ENCODE measurements around the gene NDST4.
"Not testable (repeated sequence)": the region's sequence is repeated elsewhere in the genome, so short reads cannot be mapped to it uniquely, and the experiment has no call there.

The NDST4 gene

GRCh38 chr4:115053313-115053712 is 60.1 kb downstream of the NDST4 start:
- no peak for DNase-seq

DNA sequence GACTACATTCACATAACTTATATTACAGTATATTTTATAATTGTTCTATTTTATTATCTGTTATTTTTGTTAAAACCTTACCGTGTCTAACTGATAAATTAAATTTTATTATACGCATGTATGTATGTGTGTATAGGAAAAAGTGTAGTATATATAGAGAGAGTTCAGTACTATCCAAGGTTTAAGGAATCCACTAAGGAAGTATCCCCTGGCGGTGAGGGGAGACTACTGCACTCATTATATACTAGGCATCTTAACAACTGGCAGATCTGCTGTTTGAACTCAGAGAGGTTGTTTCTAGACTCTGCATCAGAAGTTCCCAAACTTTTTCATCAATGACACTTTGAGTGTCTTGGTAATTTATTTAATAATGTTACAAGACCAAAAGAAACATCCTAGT is 70.9 kb downstream of the NDST4 start:
- no peak for DNase-seq

DNA sequence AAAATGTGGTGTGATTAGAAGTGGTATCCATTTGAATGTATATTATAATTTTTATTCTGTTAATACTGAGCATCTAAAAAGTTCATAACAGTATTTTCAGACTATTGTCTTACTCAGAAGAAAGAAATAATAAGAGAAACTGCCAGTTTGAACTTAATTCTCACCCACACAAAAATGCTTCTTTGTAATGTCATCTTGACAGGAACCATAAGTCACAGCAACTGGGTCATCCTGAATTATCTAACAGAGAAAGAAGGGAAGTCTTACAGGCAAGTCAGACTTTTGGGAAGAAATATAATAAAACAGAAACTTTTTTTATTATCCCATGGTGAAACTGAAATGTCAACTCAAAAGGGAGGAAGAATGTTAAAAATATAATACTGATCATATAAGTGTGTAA is 83.1 kb downstream of the NDST4 start:
- DNase-seq = no peak

GRCh38 chr4:115028682-115029410 is 84.6 kb downstream of the NDST4 start:
- no peak for DNase-seq

GRCh38 chr4:114999880-115000279 is 113.5 kb downstream of the NDST4 start:
- DNase-seq = no peak

GRCh38 chr4:114998316-114998715 is 115.1 kb downstream of the NDST4 start:
- no peak for DNase-seq

- DNase-seq = no peak
These were observed 115.7 kb downstream of the NDST4 start for GRCh38 chr4:114997576-114998247.

GRCh38 chr4:114986133-114986532 is 127.3 kb downstream of the NDST4 start:
- no peak for DNase-seq

GRCh38 chr4:114980932-114981708 is 132.3 kb downstream of the NDST4 start:
- no peak for DNase-seq

GRCh38 chr4:114980399-114980798 is 133.0 kb downstream of the NDST4 start:
- DNase-seq = not testable (repeated sequence)

GRCh38 chr4:114976901-114977300 is 136.5 kb downstream of the NDST4 start:
- DNase-seq = no peak

- DNase-seq = no peak
These were observed 149.4 kb downstream of the NDST4 start for GRCh38 chr4:114964026-114964425.

GRCh38 chr4:114945616-114946015 is 167.8 kb downstream of the NDST4 start:
- DNase-seq = no peak

DNA sequence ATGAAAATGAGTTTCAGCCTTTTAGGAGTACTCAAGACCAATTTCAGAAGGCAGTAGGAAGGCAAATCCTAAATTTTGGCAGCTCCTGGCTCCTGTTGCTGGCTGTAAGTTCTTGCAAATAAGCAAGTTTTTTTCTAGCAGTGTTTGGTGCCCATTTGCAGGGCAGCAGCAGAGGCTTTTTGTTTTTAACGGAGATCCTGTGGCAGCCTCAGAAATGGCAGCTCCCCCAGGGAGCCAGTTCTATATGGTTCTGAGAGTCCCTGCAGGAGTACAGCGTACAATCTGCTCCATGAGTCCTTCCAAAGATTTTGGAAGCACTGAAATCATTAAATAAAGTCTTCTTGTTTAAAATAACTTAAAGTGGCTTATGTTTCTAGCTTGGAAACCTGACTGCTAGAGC is 171.9 kb downstream of the NDST4 start:
- DNase-seq = no peak

DNA sequence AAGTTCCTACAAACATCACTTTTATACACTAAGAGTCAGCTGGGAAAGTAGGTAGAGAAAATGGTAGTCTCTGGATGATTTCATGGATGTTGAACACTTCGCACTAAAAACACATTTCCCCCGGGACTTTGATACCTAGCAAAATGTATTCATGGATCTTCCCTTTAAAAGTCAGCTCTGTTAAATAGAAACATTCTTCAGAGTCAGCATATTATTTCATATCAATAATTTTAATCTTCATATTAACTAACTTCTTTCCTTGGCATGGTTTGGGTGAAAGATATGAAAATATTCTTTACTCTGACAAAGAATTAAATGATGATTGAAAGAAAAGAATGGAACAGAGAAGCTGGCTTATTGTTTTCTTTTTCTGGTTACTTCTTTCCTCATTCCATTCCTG is 185.5 kb downstream of the NDST4 start:
- no peak for DNase-seq

DNA sequence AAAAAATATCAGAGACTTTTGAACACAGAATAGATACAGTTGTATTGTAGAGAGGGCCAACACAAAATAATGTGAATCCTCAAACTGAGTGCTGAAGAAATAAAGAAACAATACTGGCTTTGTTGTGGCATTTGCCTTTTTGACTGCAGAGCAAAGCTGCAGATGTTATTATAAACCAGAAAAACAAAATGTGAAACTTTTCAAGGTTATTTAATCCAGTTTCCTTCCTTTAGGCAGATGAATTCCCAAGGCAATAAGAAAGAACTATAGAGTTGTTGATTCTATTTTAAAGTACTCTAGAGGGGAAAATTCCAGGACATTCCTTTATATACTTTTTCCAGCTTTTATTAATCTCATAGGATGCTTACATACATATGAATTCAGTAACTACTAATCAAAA is 186.8 kb downstream of the NDST4 start:
- no peak for DNase-seq

GRCh38 chr4:114924311-114924710 is 189.1 kb downstream of the NDST4 start:
- no peak for DNase-seq

- DNase-seq = no peak
These were observed 190.9 kb downstream of the NDST4 start for GRCh38 chr4:114922592-114922933.

GRCh38 chr4:114921790-114922591 is 191.4 kb downstream of the NDST4 start:
- no peak for DNase-seq

- DNase-seq = no peak
These were observed 192.2 kb downstream of the NDST4 start for GRCh38 chr4:114921191-114921590.

DNA sequence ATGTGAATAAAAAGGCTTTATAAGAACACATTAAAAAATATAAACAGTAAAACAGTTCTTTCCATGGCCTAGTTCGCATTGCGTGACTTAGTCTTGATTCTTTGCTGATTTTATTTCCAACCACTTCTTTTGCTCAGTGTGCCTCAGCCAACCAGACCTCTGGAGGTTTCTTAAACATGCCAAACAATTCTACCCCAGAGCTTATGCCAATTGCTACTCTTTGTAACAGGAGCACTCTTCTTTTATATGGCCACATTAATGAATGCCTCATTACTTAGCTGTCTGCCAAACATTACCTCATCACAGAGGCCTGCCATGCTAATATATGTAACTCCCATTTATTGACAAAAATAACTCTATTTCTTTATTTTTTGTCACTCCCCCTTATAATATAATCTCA is 202.3 kb downstream of the NDST4 start:
- DNase-seq = no peak

DNA sequence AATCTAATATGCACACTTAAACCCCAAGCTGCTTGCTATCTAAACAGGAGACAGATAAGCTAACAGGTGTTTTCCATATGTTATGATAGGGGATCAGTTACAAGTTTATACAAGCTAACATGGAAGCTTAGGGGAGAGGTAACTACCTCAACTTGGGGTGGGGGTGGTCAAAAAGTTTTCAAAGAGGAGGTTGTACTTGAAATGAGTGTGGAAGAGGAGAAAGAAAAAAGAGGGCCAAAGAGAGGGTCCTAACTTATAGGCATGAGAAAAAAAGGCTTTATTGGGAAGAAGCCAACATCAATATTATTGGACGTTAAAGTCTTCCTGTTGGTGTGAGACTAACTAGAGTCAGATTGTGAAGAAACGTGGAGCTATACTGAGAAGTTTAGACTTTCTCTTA is 205.9 kb downstream of the NDST4 start:
- DNase-seq = no peak

DNA sequence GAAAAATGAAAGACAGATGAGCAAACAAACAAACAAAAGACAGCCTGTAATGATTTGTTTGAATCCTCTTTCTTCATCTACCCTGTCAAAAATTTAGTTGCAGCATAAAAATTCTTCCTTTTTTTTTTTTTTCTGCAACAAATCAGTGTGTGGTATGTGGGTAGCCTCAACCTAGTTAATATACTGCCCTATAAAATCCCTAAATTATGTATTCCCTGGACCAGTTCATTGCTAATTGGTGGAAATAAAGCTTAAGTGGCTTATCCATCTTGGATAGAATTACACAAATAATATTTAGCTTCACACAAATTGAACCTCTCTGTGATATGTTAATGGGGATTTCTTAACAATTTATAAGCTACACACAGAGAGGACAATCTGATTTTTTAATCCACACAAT is 208.4 kb downstream of the NDST4 start:
- no peak for DNase-seq

Measured in inflammatory macrophage treated with lipopolysaccharide for 1 hour (primary cell).